ACC112 (cell line): Measurements from ENCODE around the gene RAB7B.

Experiments used
- H2AFZ ChIP-seq: fragments of 200-600 bp; sonication (generic); one replicate; pipeline ENCODE4 v1.6.0; 2017; ENCODE audit warnings: antibody characterized with exemption, low read length; ENCODE audit not compliant: unreplicated experiment
- H3K27ac ChIP-seq: fragments of 200-600 bp; sonication (generic); 2 replicates; pipeline ENCODE4 v1.5.1; 2014; ENCODE audit warnings: low read depth, mild to moderate bottlenecking, antibody characterized with exemption, low read length, moderate library complexity
- H3K27me3 ChIP-seq: fragments of 200-600 bp; sonication (generic); 2 replicates; pipeline ENCODE4 v1.6.1; 2014; ENCODE audit warnings: mild to moderate bottlenecking, antibody characterized with exemption, low read length, moderate library complexity, mixed read lengths; ENCODE audit not compliant: insufficient read depth
- H3K36me3 ChIP-seq: fragments of 200-600 bp; sonication (generic); 2 replicates; pipeline ENCODE4 v1.6.1; 2016; ENCODE audit warnings: mild to moderate bottlenecking, antibody characterized with exemption, low read length, moderate library complexity, mixed read lengths; ENCODE audit not compliant: insufficient read depth
- H3K4me1 ChIP-seq: fragments of 200-600 bp; sonication (generic); one replicate; pipeline ENCODE4 v1.6.1; 2016; ENCODE audit warnings: low read length, mixed read lengths; ENCODE audit not compliant: insufficient read depth, unreplicated experiment, control insufficient read depth
- H3K4me3 ChIP-seq: fragments of 200-600 bp; sonication (generic); 2 replicates; pipeline ENCODE4 v1.5.1; 2014; ENCODE audit warnings: mild to moderate bottlenecking, low read depth, low read length
- H3K79me2 ChIP-seq: fragments of 200-600 bp; sonication (generic); one replicate; pipeline ENCODE4 v1.6.0; 2016; ENCODE audit warnings: low read length; ENCODE audit not compliant: control insufficient read depth, unreplicated experiment, insufficient read depth

The RAB7B gene

DNA sequence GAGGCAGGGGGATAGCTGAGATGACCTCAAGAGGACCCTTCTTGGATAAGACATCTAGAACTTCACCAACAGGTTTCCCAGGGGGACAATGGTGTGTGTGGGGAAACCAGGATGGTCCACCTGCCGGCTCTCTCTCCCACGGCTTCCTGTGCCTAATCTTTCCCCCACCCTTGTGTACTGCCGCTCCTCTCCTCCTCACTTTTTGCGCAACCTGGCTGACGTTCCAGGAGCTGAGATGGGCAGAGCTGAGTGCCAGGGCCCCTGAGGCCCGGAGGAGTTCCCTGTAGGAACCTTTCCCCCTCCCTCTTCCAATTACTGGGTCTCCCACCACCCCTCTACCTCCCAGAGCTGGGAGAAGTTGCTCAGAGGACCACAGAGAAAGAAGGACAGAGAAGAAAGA is 66.9 kb downstream of the RAB7B start:
- peak overlapping the region; percentile 3; the same call in 1 of the 2 replicates for H3K27ac ChIP-seq
- H3K79me2 ChIP-seq, result no peaks in the 10 kb centered on the region
- peaks cover 44% of the 10 kb centered on the region for H3K4me1 ChIP-seq
- peak overlapping the region; percentile 42 for H2AFZ ChIP-seq
- no peaks in the 10 kb centered on the region for H3K36me3 ChIP-seq
- H3K27me3 ChIP-seq, result no peaks in the 10 kb centered on the region
- no peak overlapping the region for H3K4me3 ChIP-seq

DNA sequence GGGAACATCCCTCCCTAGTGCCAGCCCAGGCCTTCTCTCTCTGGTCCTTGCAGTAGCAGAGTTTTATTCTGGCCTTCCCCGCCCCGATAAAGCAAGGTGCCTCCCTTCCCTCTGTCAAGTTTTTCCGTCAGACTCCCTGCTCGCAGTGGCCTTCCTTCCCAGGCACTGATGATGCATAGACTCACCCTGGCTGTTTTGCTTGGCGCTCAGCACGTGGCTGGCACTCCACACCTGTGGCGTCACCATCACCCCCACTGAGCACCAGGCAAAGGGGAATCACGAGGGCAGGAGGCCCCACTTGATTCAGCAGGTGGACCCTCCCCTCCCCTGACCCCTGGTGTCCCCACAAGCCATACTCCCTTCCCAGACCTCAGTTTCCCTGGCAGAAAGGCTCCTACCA is 67.3 kb downstream of the RAB7B start:
- H3K27ac ChIP-seq, result no peak overlapping the region

DNA sequence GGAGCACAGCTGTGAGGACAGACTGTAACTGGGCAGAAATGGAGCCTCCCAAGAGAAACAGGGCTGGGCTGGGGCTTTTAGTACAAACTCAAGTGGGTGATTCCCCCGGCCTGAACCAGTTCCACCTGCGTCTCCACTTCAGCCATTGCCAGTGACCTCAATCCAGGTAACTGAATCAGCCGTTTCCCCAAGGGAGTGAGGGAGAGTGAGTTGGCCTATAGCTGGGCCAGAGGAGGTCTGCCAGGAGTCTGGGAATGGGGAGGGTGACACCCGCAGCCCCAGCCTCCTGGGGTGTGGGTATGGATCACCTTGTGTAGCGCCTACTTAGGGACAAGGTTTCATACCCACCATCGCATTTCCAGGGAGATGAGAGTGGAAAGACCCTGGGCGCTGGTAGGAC is 68.4 kb downstream of the RAB7B start:
- H3K27ac ChIP-seq, result no peak overlapping the region
- H3K4me1 ChIP-seq, result peaks cover 44% of the 10 kb centered on the region
- H2AFZ ChIP-seq, result no peak overlapping the region
- no peaks in the 10 kb centered on the region for H3K79me2 ChIP-seq
- H3K36me3 ChIP-seq, result no peaks in the 10 kb centered on the region
- no peaks in the 10 kb centered on the region for H3K27me3 ChIP-seq
- no peak overlapping the region for H3K4me3 ChIP-seq

More for the DNA sequence above, 67.3 kb downstream of the RAB7B start:
- Histone ChIP-seq H2AFZ (no peak overlapping the region), H3K4me1 (peaks cover 44% of the 10 kb centered on the region), H3K4me3 (no peak overlapping the region), H3K27me3 (no peaks in the 10 kb centered on the region), H3K36me3 (no peaks in the 10 kb centered on the region), H3K79me2 (no peaks in the 10 kb centered on the region)

- no peaks in the 10 kb centered on the region for H3K36me3 ChIP-seq
- no peaks in the 10 kb centered on the region for H3K27me3 ChIP-seq
- H3K4me1 ChIP-seq, result peaks cover 44% of the 10 kb centered on the region
- H2AFZ ChIP-seq, result peak overlapping the region; percentile 87
- H3K79me2 ChIP-seq, result no peaks in the 10 kb centered on the region
- H3K4me3 ChIP-seq, result peak overlapping the region; percentile 35; the same call in 1 of the 2 replicates
- peak overlapping the region; percentile 82 for H3K27ac ChIP-seq
These were observed 69.2 kb downstream of the RAB7B start for GRCh38 chr1:205933671-205934618.

DNA sequence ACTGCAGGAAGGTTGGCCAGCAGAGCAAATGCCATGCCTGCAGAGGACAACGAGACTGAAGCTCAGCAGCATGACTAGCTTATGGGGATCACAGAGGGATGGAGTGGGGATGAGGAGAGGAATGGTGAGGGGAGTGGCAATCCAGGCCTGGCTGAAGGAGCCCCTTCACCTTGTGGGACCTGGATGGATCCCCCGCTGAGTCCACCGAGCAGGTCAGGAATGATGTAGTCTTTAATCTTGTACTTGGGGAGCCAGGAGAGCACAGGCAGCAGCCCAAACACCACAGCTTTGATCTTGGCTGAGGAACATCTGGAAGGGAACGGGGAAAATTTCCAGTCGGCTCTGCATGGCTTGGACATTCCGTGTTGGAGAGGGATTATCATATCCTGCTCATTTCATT is 70.4 kb downstream of the RAB7B start:
- H3K4me3 ChIP-seq, result no peak overlapping the region
- H3K27ac ChIP-seq, result peak overlapping the region; percentile 82
- no peaks in the 10 kb centered on the region for H3K27me3 ChIP-seq
- H3K36me3 ChIP-seq, result no peaks in the 10 kb centered on the region
- H2AFZ ChIP-seq, result peak overlapping the region; percentile 87
- no peaks in the 10 kb centered on the region for H3K79me2 ChIP-seq
- H3K4me1 ChIP-seq, result peaks cover 44% of the 10 kb centered on the region

- no peak overlapping the region for H3K27ac ChIP-seq
- no peaks in the 10 kb centered on the region for H3K79me2 ChIP-seq
- H3K27me3 ChIP-seq, result no peaks in the 10 kb centered on the region
- peaks cover 35% of the 10 kb centered on the region for H3K4me1 ChIP-seq
- no peak overlapping the region for H3K4me3 ChIP-seq
- no peaks in the 10 kb centered on the region for H3K36me3 ChIP-seq
- H2AFZ ChIP-seq, result no peak overlapping the region
These were observed 72.4 kb downstream of the RAB7B start for GRCh38 chr1:205930799-205931281.

DNA sequence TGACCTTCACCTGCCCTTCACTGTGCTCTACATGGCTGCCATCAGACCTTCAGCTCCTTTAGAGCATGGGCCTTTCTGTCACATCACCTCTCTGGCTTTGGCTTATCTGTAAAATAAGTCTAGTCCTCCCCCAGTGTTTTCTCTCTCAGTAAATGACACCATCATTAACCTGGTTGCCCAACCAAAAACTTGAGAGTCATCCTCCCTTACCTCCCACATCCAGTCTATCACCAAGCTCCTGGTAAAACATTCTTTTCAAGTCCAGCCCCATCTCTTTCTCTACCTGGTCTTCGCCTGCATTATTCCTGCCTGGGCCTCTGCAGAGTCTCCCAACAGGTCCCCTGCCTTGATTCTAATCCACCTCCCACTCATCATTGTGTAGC is 73.0 kb downstream of the RAB7B start:
- Histone ChIP-seq H3K79me2 (no peaks in the 10 kb centered on the region), H2AFZ (no peak overlapping the region), H3K4me1 (peaks cover 41% of the 10 kb centered on the region), H3K27ac (no peak overlapping the region), H3K4me3 (no peak overlapping the region), H3K27me3 (no peaks in the 10 kb centered on the region), H3K36me3 (no peaks in the 10 kb centered on the region)

DNA sequence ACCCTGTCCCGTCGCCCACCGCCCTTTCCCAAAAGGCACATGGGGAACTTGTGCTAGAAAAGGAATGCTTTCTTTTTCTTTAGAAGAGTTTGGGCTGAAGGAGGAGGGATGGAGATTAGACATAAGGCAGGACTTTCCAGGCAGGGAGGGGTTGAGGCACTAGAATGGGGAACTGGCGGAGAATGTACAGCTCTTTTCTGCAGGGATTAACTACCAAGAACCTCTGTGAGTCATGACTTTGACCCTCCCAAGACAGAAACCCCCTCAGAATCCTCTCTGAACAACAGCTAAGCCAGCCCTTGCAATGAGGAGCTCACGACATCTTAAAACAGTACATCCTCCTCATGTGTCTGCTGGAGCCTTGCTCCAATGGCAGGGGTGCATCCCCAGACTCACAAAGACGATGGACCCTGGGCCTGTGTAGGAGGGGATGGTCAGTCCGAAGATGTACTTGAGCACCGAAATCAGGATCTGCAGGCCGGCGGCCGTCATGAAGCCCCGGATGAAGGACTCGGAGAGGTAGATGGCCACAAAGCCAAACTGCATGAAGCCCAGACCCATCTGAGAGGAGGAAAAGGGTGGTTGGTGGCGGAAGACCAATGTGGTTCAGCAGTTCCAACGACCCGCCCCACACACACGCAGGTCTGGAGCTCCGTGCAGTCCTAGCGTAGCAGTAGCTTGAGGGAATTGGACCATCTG is 73.5 kb downstream of the RAB7B start:
- Histone ChIP-seq H3K36me3 (no peaks in the 10 kb centered on the region), H2AFZ (no peak overlapping the region), H3K27ac (no peak overlapping the region), H3K4me1 (peaks cover 40% of the 10 kb centered on the region), H3K4me3 (no peak overlapping the region), H3K27me3 (no peaks in the 10 kb centered on the region), H3K79me2 (no peaks in the 10 kb centered on the region)

GRCh38 chr1:205928317-205928716 is 74.9 kb downstream of the RAB7B start:
- Histone ChIP-seq H3K36me3 (no peaks in the 10 kb centered on the region), H3K4me3 (no peak overlapping the region), H3K4me1 (peaks cover 27% of the 10 kb centered on the region), H2AFZ (no peak overlapping the region), H3K27me3 (no peaks in the 10 kb centered on the region), H3K79me2 (no peaks in the 10 kb centered on the region), H3K27ac (no peak overlapping the region)

GRCh38 chr1:205927676-205928075 is 75.5 kb downstream of the RAB7B start:
- Histone ChIP-seq H3K79me2 (no peaks in the 10 kb centered on the region), H2AFZ (no peak overlapping the region), H3K4me1 (peaks cover 20% of the 10 kb centered on the region), H3K27me3 (no peaks in the 10 kb centered on the region), H3K36me3 (no peaks in the 10 kb centered on the region), H3K4me3 (no peak overlapping the region), H3K27ac (no peak overlapping the region)
